Epidermal melanocyte (primary cell): Measurements from ENCODE around the gene RNF41.

ENCODE experiments used
- DNase-seq: peaks from one replicate; pipeline ENCODE4 v3.0.0; 2011; ENCODE audit warnings: low spot score; ENCODE audit not compliant: insufficient read length

RNF41 gene

DNA sequence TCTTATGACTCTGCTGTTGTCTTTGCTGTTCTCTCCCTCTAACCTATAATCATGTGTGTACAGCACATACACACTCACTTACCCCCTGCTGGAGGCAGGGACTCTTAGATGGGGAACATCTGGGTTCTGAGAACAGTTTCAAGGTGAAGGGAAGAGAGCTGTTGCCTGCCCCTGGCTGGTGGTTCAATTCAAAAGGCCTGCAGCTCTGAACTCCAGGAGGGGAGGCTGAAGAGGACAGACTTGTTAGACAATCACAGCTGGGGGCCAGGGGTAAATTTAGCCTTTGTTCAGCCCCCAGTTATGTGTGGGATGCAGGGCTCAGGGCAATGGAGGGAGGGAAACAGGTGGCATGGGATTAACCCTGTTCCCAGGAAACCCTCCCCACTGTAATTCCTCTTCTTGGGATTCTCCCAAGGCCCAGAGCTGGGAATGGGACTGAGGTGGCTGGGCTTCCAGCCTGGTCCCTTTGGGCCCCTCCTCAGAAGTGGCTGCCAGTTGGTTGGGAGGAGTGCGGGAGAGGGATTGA, 67.4 kb downstream of the RNF41 start:
- no peak for DNase-seq

GRCh38 chr12:56153678-56154065, 68.0 kb downstream of the RNF41 start:
- DNase-seq = no peak

GRCh38 chr12:56152756-56153677, 68.7 kb downstream of the RNF41 start:
- DNase-seq = no peak
